Parathyroid adenoma (tissue), 2 donors: Measurements from ENCODE around the gene CRAMP1.

ENCODE experiments used
- H2AFZ ChIP-seq: fragments of 300-600 bp; sonication (generic); one replicate; pipeline ENCODE4 v1.7.0; 2017; ENCODE audit warnings: antibody characterized with exemption, mild to moderate bottlenecking
- H3K27ac ChIP-seq: fragments of 300-600 bp; sonication (generic); one replicate; pipeline ENCODE4 v1.7.0; 2017
- H3K27me3 ChIP-seq: fragments of 300-600 bp; sonication (generic); one replicate; pipeline ENCODE4 v1.7.0; 2017; ENCODE audit warnings: low read length; ENCODE audit not compliant: control insufficient read depth, insufficient read depth
- H3K36me3 ChIP-seq: fragments of 300-600 bp; sonication (generic); one replicate; pipeline ENCODE4 v1.7.0; 2017; ENCODE audit warnings: low read length; ENCODE audit not compliant: control insufficient read depth, insufficient read depth
- H3K4me1 ChIP-seq: fragments of 300-600 bp; sonication (generic); one replicate; pipeline ENCODE4 v1.7.0; 2017; ENCODE audit warnings: control low read depth
- H3K4me2 ChIP-seq: fragments of 300-600 bp; sonication (generic); one replicate; pipeline ENCODE4 v1.7.0; 2017; ENCODE audit warnings: low read length
- H3K4me3 ChIP-seq: fragments of 300-600 bp; sonication (generic); one replicate; pipeline ENCODE4 v1.7.0; 2017; ENCODE audit warnings: low read depth, low read length
- H3K79me2 ChIP-seq: fragments of 300-600 bp; sonication (generic); one replicate; pipeline ENCODE4 v1.7.0; 2017; ENCODE audit warnings: control low read depth
- H3K9ac ChIP-seq: fragments of 300-600 bp; sonication (generic); one replicate; pipeline ENCODE4 v1.7.0; 2017; ENCODE audit warnings: mild to moderate bottlenecking
- H3K9me3 ChIP-seq: fragments of 300-600 bp; sonication (generic); one replicate; pipeline ENCODE4 v1.7.0; 2017; ENCODE audit warnings: low read length; ENCODE audit not compliant: control insufficient read depth
- TF ChIP-seq, protein P1 (sequence below): fragments of 300-600 bp; sonication (generic); IDR thresholded peaks from one replicate; pipeline ENCODE4 v1.7.0; 2017; ENCODE audit warnings: antibody characterized with exemption, mild to moderate bottlenecking
- donor health status: primary hyperparathyroidism.

The CRAMP1 gene

DNA sequence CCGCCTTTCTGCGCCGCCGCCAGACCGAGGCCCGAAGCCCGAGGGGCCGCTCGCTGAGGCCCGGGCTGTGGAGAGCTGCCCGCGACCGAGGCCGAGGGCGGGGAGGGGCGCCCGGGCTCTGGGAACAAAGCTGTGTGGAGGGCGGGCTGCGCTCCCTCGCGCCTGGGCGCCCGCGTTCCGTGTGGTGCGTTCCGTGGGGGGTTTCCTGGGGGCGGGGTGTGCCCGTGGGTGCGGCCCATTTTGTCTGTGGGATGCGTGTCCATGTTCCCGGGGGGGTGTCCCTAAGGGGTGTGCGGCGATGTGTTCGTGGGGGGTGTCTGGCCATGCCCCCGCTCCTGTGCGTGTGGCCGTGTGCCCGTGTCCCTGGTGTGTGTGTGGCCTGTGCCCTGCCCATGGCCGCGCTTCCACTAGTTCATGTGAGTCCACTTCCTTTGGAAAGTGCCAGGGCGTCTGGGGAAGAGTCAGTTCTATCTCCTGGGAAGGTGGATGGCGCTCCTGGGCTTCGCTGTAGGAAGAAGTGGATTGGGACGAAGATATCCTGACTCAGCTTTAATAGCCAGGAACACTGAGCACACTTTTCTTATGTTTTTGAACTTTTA lies 66.4 kb downstream of the CRAMP1 start:
- TF ChIP-seq, protein P1, sequence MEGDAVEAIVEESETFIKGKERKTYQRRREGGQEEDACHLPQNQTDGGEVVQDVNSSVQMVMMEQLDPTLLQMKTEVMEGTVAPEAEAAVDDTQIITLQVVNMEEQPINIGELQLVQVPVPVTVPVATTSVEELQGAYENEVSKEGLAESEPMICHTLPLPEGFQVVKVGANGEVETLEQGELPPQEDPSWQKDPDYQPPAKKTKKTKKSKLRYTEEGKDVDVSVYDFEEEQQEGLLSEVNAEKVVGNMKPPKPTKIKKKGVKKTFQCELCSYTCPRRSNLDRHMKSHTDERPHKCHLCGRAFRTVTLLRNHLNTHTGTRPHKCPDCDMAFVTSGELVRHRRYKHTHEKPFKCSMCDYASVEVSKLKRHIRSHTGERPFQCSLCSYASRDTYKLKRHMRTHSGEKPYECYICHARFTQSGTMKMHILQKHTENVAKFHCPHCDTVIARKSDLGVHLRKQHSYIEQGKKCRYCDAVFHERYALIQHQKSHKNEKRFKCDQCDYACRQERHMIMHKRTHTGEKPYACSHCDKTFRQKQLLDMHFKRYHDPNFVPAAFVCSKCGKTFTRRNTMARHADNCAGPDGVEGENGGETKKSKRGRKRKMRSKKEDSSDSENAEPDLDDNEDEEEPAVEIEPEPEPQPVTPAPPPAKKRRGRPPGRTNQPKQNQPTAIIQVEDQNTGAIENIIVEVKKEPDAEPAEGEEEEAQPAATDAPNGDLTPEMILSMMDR: no peak
- Histone ChIP-seq H2AFZ (peak overlapping the region; percentile 83), H3K9ac (peak overlapping the region; percentile 67), H3K4me3 (peak overlapping the region; percentile 75), H3K36me3 (no peaks in the 10 kb centered on the region), H3K79me2 (peaks cover 24% of the 10 kb centered on the region), H3K27me3 (no peaks in the 10 kb centered on the region), H3K27ac (peak overlapping the region; percentile 29), H3K4me1 (peaks cover 4% of the 10 kb centered on the region), H3K9me3 (no peaks in the 10 kb centered on the region), H3K4me2 (peak overlapping the region; percentile 97)

DNA sequence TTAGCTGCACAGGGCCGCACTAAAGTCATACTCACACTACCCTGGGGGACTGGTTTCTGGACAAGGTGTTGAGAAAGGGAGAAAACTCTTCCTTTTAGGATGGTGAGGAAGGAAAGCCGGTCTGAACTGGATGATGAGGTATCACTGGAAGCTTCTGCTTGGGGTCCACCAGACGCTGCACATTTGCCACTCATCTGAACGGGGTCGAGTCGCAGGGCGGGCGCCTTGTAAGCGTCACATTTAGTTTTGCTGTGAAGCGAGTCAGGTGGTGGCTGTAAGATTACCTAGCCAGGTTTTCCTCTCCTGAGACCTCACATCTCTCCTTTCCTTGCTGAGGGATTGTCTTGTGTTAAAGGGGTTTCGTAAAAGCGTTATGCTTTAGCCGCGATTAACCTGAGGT lies 68.2 kb downstream of the CRAMP1 start:
- H3K9me3 ChIP-seq: no peaks in the 10 kb centered on the region
- H3K4me3 ChIP-seq: no peak overlapping the region
- H3K4me2 ChIP-seq: no peak overlapping the region
- peaks cover 4% of the 10 kb centered on the region for H3K4me1 ChIP-seq
- TF ChIP-seq, protein P1: no peak
- no peaks in the 10 kb centered on the region for H3K27me3 ChIP-seq
- no peak overlapping the region for H3K27ac ChIP-seq
- H3K36me3 ChIP-seq: no peaks in the 10 kb centered on the region
- H2AFZ ChIP-seq: no peak overlapping the region
- peaks cover 27% of the 10 kb centered on the region for H3K79me2 ChIP-seq
- no peak overlapping the region for H3K9ac ChIP-seq

DNA sequence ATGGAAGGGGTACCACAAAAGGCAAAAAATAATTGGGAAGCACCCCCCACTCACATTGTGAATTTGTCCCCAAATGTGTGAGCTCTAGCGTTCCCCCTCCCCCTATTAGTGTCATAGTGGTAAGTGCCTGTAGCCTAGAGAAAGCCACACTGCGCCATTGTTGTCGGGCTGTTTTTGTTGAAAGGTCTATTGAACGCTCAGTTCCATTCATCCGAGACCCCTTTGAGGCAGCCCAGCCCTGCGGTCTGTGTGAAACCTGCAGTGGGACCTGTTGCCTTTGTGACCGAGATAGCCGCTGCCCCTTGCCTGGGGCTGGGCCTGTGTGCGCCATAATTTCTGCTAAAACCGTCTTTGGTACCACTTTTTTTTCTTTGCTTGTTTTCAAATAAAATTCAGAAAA lies 68.9 kb downstream of the CRAMP1 start:
- H3K27ac ChIP-seq: no peak overlapping the region
- H3K4me3 ChIP-seq: no peak overlapping the region

DNA sequence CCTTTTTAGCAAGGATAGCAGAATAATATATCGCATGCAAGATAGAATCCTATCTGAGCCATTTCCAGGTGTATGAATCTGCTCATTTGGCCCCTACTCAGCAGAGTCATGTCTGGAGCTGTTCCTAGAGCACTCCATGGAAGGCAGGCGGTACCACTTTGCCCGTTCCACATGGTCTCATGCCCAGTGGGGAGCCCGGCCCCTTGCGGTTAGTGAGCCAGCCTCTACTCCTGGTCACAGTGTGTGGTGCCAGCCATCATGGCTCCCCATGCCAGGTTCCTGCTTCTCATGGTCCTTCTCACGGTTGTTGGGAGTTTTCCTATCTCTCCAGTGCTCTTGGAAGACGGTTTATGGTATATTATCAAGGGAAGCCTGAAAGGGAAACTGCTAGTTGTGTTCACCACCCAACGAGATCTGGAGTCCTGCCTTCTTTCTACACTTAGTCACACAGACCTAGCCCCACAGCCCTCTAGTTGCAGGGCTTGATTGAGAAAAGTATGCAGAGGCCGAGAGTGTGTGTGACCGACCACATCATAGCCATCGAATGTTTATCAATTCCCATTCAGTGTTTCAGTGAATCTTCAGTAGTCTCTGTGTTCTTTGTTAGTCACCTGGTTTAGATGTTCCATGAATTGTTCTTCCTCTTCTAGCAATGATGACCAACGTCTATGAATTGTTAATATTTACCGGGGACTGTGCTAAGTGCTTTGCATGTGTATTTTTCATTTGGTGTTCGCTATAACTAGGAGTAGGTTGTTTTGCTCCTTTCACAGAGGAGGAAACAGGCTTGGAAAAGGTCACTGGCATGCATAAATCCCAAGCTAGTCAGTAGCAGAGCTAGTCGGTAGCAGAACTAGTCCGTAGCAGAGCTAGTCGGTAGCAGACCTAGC lies 75.5 kb downstream of the CRAMP1 start:
- Histone ChIP-seq H2AFZ (no peak overlapping the region), H3K9me3 (no peaks in the 10 kb centered on the region), H3K27me3 (no peaks in the 10 kb centered on the region), H3K27ac (no peak overlapping the region), H3K79me2 (peaks cover 18% of the 10 kb centered on the region), H3K36me3 (no peaks in the 10 kb centered on the region), H3K4me1 (no peaks in the 10 kb centered on the region), H3K4me3 (no peak overlapping the region), H3K9ac (no peak overlapping the region), H3K4me2 (no peak overlapping the region)
- TF ChIP-seq, protein P1: no peak

More for the DNA sequence above, 68.9 kb downstream of the CRAMP1 start:
- TF ChIP-seq, protein P1: no peak
- no peak overlapping the region for H3K9ac ChIP-seq
- no peak overlapping the region for H3K4me2 ChIP-seq
- peaks cover 30% of the 10 kb centered on the region for H3K79me2 ChIP-seq
- H3K9me3 ChIP-seq: no peaks in the 10 kb centered on the region
- H3K36me3 ChIP-seq: no peaks in the 10 kb centered on the region
- no peaks in the 10 kb centered on the region for H3K27me3 ChIP-seq
- no peak overlapping the region for H2AFZ ChIP-seq
- peaks cover 4% of the 10 kb centered on the region for H3K4me1 ChIP-seq
